ENCODE measurements around the gene CAST. TPM values are rescaled to one million over a fixed set of nuclear protein-coding genes. Genes with fewer than 3 reads are reported as not detected.
"Not testable (repeated sequence)": the region's sequence is repeated elsewhere in the genome, so short reads cannot be mapped to it uniquely, and the experiment has no call there.

The CAST gene, protein sequence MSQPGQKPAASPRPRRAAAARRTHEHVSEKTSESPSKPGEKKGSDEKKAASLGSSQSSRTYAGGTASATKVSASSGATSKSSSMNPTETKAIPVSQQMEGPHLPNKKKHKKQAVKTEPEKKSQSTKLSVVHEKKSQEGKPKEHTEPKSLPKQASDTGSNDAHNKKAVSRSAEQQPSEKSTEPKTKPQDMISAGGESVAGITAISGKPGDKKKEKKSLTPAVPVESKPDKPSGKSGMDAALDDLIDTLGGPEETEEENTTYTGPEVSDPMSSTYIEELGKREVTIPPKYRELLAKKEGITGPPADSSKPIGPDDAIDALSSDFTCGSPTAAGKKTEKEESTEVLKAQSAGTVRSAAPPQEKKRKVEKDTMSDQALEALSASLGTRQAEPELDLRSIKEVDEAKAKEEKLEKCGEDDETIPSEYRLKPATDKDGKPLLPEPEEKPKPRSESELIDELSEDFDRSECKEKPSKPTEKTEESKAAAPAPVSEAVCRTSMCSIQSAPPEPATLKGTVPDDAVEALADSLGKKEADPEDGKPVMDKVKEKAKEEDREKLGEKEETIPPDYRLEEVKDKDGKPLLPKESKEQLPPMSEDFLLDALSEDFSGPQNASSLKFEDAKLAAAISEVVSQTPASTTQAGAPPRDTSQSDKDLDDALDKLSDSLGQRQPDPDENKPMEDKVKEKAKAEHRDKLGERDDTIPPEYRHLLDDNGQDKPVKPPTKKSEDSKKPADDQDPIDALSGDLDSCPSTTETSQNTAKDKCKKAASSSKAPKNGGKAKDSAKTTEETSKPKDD
- 100 to 1,000 TPM; 415 to 523 (median 468) TPM for total RNA-seq

DNA sequence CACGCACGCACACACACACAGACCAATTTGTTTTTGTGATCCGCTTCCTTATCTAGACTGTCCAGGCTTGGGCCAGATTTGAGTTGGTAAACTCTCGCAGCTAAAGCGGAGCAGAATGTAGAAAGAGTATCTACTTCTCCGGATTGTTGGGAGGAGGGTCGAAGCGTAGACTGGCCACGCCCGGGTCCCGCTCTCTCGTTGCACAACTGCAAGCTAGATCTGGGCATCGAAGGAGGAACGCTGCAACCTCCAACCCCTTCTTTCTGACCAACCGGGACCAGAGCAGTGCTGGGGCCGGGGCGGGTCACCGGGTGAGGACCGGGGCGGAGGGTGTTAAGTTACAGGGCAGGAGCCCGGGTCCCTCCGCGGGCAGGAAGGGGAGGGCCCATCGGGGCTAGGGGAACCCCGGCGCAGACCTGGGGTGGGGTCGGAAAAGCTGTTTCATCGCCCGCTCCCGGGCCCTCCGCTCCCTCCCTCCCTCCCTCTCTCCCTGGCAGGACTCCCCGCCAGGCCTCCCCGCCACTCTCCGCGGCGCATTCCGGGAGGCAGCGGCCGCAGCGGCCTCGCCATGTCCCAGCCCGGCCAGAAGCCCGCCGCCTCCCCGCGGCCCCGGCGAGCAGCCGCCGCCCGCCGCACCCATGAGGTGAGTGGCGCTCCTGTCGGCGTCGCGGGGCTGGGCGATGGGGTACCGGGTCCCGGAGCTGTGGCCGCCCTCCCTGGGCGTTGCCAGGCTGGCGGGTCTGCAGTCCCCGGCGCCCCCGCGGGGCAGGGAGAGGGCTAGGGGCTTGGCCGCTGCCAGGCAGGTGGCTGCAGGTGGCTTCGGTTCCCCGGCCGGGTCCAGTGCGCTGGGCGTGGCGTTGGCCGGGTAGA, at the start of gene CAST:
Gene CAST, plus strand, starts transcription at position 522 of the 870 bp plus-strand sequence. Its CDS starts 47 bp downstream, at position 569.
- no peak for TF ChIP-seq POLR2A (IDR thresholded peaks at IDR 0.05)
- TF ChIP-seq, protein P1, sequence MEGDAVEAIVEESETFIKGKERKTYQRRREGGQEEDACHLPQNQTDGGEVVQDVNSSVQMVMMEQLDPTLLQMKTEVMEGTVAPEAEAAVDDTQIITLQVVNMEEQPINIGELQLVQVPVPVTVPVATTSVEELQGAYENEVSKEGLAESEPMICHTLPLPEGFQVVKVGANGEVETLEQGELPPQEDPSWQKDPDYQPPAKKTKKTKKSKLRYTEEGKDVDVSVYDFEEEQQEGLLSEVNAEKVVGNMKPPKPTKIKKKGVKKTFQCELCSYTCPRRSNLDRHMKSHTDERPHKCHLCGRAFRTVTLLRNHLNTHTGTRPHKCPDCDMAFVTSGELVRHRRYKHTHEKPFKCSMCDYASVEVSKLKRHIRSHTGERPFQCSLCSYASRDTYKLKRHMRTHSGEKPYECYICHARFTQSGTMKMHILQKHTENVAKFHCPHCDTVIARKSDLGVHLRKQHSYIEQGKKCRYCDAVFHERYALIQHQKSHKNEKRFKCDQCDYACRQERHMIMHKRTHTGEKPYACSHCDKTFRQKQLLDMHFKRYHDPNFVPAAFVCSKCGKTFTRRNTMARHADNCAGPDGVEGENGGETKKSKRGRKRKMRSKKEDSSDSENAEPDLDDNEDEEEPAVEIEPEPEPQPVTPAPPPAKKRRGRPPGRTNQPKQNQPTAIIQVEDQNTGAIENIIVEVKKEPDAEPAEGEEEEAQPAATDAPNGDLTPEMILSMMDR (IDR thresholded peaks at IDR 0.05) = no peak
- WGBS, 2 donors = 0 to 1% methylated on average over 42 to 52 of the region's 75 CpGs
- peak; percentile 95 to 99 for DNase-seq (ENCODE audit: low spot score in 2 of 2)
- intact Hi-C loops (cut with DNase I; ENCODE audit: low total_unique reads) = loop anchor here (5.0 kb wide), 1 partner anchor 730 kb away; no protein-coding TSS in a partner anchor
- peak within 1 kb of the TSS; percentile 91 for H3K4me3 ChIP-seq (ENCODE audit: low read depth, poor library complexity, severe bottlenecking)

DNA sequence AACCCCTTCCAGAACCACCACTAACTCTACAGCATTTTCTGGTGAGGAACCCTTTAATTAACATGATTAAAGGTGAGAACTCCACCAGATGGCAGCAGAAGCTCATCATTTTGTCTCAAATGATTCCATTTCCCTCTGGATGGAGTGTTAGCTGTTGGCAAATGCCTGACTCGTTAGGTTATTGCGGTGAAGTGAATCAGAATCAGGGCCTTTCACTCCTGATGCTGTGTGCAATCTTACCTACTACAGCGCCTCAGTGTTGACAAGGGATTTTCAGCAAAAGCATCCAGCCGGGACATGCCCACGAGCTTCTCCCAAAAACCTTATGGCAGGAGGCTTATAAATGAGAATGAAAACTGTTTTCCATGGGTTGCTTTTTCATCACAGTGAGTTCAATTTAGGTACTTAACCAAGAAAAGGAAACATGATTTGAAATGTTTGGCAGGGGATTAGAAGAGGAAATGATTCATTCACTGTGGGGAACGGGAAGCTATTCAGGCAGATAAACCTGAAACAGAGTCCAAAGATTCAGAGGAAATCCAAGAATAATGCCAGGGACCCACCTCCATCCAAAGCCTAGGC, 48.0 kb upstream of the CAST start:
- TF ChIP-seq POLR2A (IDR thresholded peaks at IDR 0.05) = no peak
- TF ChIP-seq, protein P1 (IDR thresholded peaks at IDR 0.05) = no peak
- 6 to 9% methylated on average over 6 of the region's 6 CpGs for WGBS, 2 donors

DNA sequence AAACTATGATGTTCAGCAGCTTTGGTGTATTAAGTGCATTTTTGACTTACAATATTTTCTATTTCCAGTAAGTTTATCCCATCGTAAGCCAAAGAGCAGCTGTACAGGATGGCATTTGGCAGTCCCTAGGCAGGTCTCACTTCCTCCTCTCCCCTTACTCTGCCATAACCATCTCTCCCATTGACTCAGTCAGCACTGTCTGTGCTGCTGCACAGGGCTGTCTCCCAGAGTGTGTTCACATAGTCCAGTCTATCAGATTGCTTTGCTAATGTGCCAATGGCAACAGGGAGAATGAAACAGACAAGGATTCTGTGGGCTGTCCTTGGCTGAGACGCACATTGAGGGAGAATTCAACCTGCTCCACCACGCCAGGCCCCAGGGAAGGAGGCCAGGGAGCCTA, 47.0 kb upstream of the CAST start:
- TF ChIP-seq, protein P1 (IDR thresholded peaks at IDR 0.05) = no peak
- TF ChIP-seq POLR2A (IDR thresholded peaks at IDR 0.05) = no peak
- WGBS, 2 donors = 78 to 85% methylated on average over 3 of the region's 3 CpGs
- no peak overlapping the region for H3K4me3 ChIP-seq (ENCODE audit: low read depth, poor library complexity, severe bottlenecking)
- no peak for DNase-seq (ENCODE audit: low spot score in 2 of 2)
- intact Hi-C loops (cut with DNase I; ENCODE audit: low total_unique reads) = loop anchor here (5.0 to 10.0 kb wide), 2 partner anchors 72 to 550 kb away; no protein-coding TSS in a partner anchor

More for the DNA sequence above, 48.0 kb upstream of the CAST start:
- no peak overlapping the region for H3K4me3 ChIP-seq (ENCODE audit: low read depth, poor library complexity, severe bottlenecking)
- DNase-seq (ENCODE audit: low spot score in 2 of 2) = peak in 1 of 2 donors; percentile 71
- intact Hi-C loops (cut with DNase I; ENCODE audit: low total_unique reads) = loop anchor here (10.0 kb wide), 1 partner anchor 551 kb away; no protein-coding TSS in a partner anchor

DNA sequence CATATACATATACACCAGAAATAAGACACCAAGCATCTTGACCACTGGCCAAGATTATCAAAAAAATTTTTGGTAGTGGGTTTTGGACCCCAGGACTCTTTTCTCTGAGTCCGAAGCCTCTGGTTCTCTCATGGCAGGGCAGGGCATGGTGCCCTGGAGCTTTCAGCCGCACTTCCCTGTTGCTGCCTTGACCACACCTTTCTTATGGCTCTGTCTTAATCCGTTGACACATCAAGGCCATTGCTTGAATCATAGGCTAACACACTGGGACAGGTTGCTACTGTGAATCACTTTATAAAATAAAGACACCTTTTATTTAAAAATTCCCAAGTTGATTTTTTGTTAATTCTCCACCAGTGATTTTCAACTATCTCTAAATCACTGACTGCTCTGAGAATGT, 45.4 kb upstream of the CAST start:
- H3K4me3 ChIP-seq (ENCODE audit: low read depth, poor library complexity, severe bottlenecking) = no peak overlapping the region
- WGBS, 2 donors = 75 to 77% methylated on average over 3 of the region's 3 CpGs
- TF ChIP-seq POLR2A (IDR thresholded peaks at IDR 0.05) = no peak
- TF ChIP-seq, protein P1 (IDR thresholded peaks at IDR 0.05) = no peak
- intact Hi-C loops (cut with DNase I; ENCODE audit: low total_unique reads) = loop anchor here (5.0 to 10.0 kb wide), 2 partner anchors 70 to 548 kb away; no protein-coding TSS in a partner anchor
- no peak for DNase-seq (ENCODE audit: low spot score in 2 of 2)

DNA sequence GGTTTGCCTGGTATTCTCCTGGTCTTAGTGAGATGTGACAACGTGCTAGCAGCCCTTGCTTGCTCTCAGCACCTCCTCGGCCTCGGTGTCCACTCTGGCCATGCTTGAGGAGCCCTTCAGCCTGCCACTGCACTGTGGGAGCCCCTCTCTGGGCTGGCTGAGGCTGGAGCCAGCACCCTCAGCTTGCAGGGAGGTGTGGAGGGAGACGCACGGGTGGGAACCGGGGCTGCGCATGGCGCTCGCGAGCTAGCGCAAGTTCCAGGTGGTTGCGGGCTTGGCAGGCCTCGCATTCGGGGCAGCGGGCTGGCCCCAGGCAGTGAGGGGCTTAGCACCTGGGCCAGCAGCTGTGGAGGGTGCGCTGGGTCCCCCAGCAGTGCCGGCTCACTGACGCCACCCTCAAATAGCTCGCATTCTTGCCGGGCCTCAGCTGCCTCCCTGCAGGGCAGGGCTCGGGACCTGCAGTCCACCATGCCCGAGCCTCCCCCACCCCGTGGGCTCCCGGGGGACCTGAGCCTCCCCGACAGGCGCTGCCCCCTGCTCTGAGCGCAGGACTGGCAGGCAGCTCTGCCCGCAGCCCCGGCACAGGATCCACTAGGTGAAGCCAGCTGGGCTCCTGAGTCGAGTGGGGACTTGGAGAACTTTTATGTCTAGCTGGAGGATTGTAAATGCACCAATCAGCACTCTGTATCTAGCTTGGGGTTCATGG, 43.7 kb upstream of the CAST start:
- not testable (repeated sequence) for H3K4me3 ChIP-seq (ENCODE audit: low read depth, poor library complexity, severe bottlenecking); DNase-seq (ENCODE audit: low spot score in 2 of 2)
- intact Hi-C loops (cut with DNase I; ENCODE audit: low total_unique reads) = loop anchor here (5.0 to 10.0 kb wide), 2 partner anchors 69 to 546 kb away; no protein-coding TSS in a partner anchor
- WGBS, 2 donors = 92 to 96% methylated on average over 18 to 22 of the region's 30 CpGs

Data from lower leg skin (tissue), 4 donors.